ENCODE measurements around the gene UBE2J2. TPM values are rescaled to one million over a fixed set of nuclear protein-coding genes. Genes with fewer than 3 reads are reported as not detected.

Gene UBE2J2
- polyA plus RNA-seq, 1 donor from 2014 or later: 79.7 TPM

- Histone ChIP-seq H3K9ac (ENCODE audit: low read length) (no peak overlapping the region), H3K27ac (ENCODE audit: low read length) (no peak overlapping the region), H3K9me3 (ENCODE audit: low read length) (no peaks in the 10 kb centered on the region), H4K20me1 (ENCODE audit: insufficient read depth) (no peaks in the 10 kb centered on the region), H3K9me2 (ENCODE audit: insufficient read depth, low read length) (no peaks in the 10 kb centered on the region), H3F3A (ENCODE audit: insufficient read depth, low read length, poor library complexity, severe bottlenecking) (no peaks in the 10 kb centered on the region), H3K79me2 (replicated peaks; ENCODE audit: insufficient read depth, low read length) (no peaks in the 10 kb centered on the region), H3K27me3 (ENCODE audit: insufficient read depth, low read depth, low read length) (peaks cover 23% of the 10 kb centered on the region), H3K36me3 (ENCODE audit: insufficient read depth, low read length) (no peaks in the 10 kb centered on the region), H3K4me3 (ENCODE audit: low read length) (no peak overlapping the region), H3K4me2 (ENCODE audit: low read length) (no peak overlapping the region), H2AFZ (ENCODE audit: low read depth, low read length) (no peak overlapping the region)
- TF ChIP-seq EP300 (conservative IDR thresholded peaks at IDR 0.05; ENCODE audit: poor library complexity, severe bottlenecking): no peak
- no peak for TF ChIP-seq SMC3 (conservative IDR thresholded peaks at IDR 0.05; ENCODE audit: poor library complexity)
- no peak for TF ChIP-seq POLR2AphosphoS5 (IDR thresholded peaks at IDR 0.05)
- no peak for TF ChIP-seq RAD21 (conservative IDR thresholded peaks at IDR 0.05)
- no peak for TF ChIP-seq EZH2 (IDR thresholded peaks at IDR 0.05; ENCODE audit: borderline replicate concordance, insufficient read depth, low read length, poor library complexity, severe bottlenecking)
- no peak for TF ChIP-seq REST (IDR thresholded peaks at IDR 0.05; ENCODE audit: borderline replicate concordance)
- TF ChIP-seq MXI1 (conservative IDR thresholded peaks at IDR 0.05; ENCODE audit: poor library complexity, severe bottlenecking): no peak
- no peak for TF ChIP-seq TAF1 (IDR thresholded peaks at IDR 0.05; ENCODE audit: low read depth)
- no peak for TF ChIP-seq CTCF (IDR thresholded peaks at IDR 0.05; ENCODE audit: poor library complexity, severe bottlenecking)
Measured at GRCh38 chr1:1207571-1207892, 66.1 kb downstream of the UBE2J2 start.

- Histone ChIP-seq H4K20me1 (ENCODE audit: insufficient read depth) (no peaks in the 10 kb centered on the region), H3K9ac (ENCODE audit: low read length) (no peak overlapping the region), H3F3A (ENCODE audit: insufficient read depth, low read length, poor library complexity, severe bottlenecking) (no peaks in the 10 kb centered on the region), H3K4me2 (ENCODE audit: low read length) (no peak overlapping the region), H3K27ac (ENCODE audit: low read length) (no peak overlapping the region), H2AFZ (ENCODE audit: low read depth, low read length) (no peak overlapping the region), H3K79me2 (replicated peaks; ENCODE audit: insufficient read depth, low read length) (no peaks in the 10 kb centered on the region), H3K36me3 (ENCODE audit: insufficient read depth, low read length) (no peaks in the 10 kb centered on the region), H3K9me2 (ENCODE audit: insufficient read depth, low read length) (no peaks in the 10 kb centered on the region), H3K9me3 (ENCODE audit: low read length) (no peaks in the 10 kb centered on the region), H3K4me3 (ENCODE audit: low read length) (no peak overlapping the region), H3K27me3 (ENCODE audit: insufficient read depth, low read depth, low read length) (peaks cover 23% of the 10 kb centered on the region)
- TF ChIP-seq SMC3 (conservative IDR thresholded peaks at IDR 0.05; ENCODE audit: poor library complexity) (no peak), POLR2AphosphoS5 (IDR thresholded peaks at IDR 0.05) (no peak), MXI1 (conservative IDR thresholded peaks at IDR 0.05; ENCODE audit: poor library complexity, severe bottlenecking) (no peak), REST (IDR thresholded peaks at IDR 0.05; ENCODE audit: borderline replicate concordance) (no peak), EP300 (conservative IDR thresholded peaks at IDR 0.05; ENCODE audit: poor library complexity, severe bottlenecking) (no peak), RAD21 (conservative IDR thresholded peaks at IDR 0.05) (no peak), CTCF (IDR thresholded peaks at IDR 0.05; ENCODE audit: poor library complexity, severe bottlenecking) (no peak), EZH2 (IDR thresholded peaks at IDR 0.05; ENCODE audit: borderline replicate concordance, insufficient read depth, low read length, poor library complexity, severe bottlenecking) (no peak), TAF1 (IDR thresholded peaks at IDR 0.05; ENCODE audit: low read depth) (no peak)
Measured at GRCh38 chr1:1206966-1207531, 66.6 kb downstream of the UBE2J2 start.

Measured in neural cell (in vitro differentiated cells).